Measurements from ENCODE around the gene SMIM36.

- TF ChIP-seq CTCF (conservative IDR thresholded peaks at IDR 0.05; ENCODE audit: low read length) (no peak), EZH2phosphoT487 (IDR thresholded peaks at IDR 0.05; ENCODE audit: borderline replicate concordance, low read depth, low read length) (no peak)
Measured at GRCh38 chr17:55456307-55457240, 54.7 kb downstream of the SMIM36 start.
